Karpas-422 (cell line): Measurements from ENCODE around the gene SLC25A51. TPM values are rescaled to one million over a fixed set of nuclear protein-coding genes. Genes with fewer than 3 reads are reported as not detected.
"Not testable (repeated sequence)": the region's sequence is repeated elsewhere in the genome, so short reads cannot be mapped to it uniquely, and the experiment has no call there.

ENCODE experiments used
- DNase-seq: peaks from one replicate; pipeline ENCODE4 v3.0.0-alpha.2; 2015
- H2AFZ ChIP-seq: fragments of 200-600 bp; sonication (generic); 2 replicates; pipeline ENCODE4 v1.6.1; 2014; ENCODE audit warnings: antibody characterized with exemption, low read length, mixed read lengths
- H3K27ac ChIP-seq: fragments of 200-600 bp; sonication (generic); 2 replicates; pipeline ENCODE4 v1.5.1; 2014; ENCODE audit warnings: mild to moderate bottlenecking, low read length, moderate library complexity
- H3K27me3 ChIP-seq: fragments of 200-600 bp; sonication (generic); 2 replicates; pipeline ENCODE4 v1.6.1; 2014; ENCODE audit warnings: low read length, mixed read lengths
- H3K36me3 ChIP-seq: fragments of 200-600 bp; sonication (generic); 2 replicates; pipeline ENCODE4 v1.6.1; 2014; ENCODE audit warnings: low read length, mixed read lengths; ENCODE audit not compliant: insufficient read depth
- H3K4me1 ChIP-seq: fragments of 200-600 bp; sonication (generic); 2 replicates; pipeline ENCODE4 v1.6.1; 2014; ENCODE audit warnings: mild to moderate bottlenecking, low read length, mixed read lengths
- H3K4me2 ChIP-seq: fragments of 200-600 bp; sonication (generic); 2 replicates; pipeline ENCODE4 v1.6.1; 2014; ENCODE audit warnings: low read length, low read depth, mild to moderate bottlenecking; ENCODE audit not compliant: poor library complexity, severe bottlenecking
- H3K4me3 ChIP-seq: fragments of 200-600 bp; sonication (generic); 2 replicates; pipeline ENCODE4 v1.5.1; 2014; ENCODE audit warnings: mild to moderate bottlenecking, antibody characterized with exemption, low read length, mixed read lengths
- H3K79me2 ChIP-seq: fragments of 200-600 bp; sonication (generic); 2 replicates; pipeline ENCODE4 v1.6.1; 2014; ENCODE audit warnings: mild to moderate bottlenecking, low read length, mixed read lengths
- H3K9ac ChIP-seq: fragments of 200-600 bp; sonication (generic); 2 replicates; pipeline ENCODE4 v1.6.0; 2014; ENCODE audit warnings: low read length
- H3K9me2 ChIP-seq: fragments of 200-600 bp; sonication (generic), shearing (Covaris generic); replicated peaks from 2 replicates; pipeline ENCODE4 v1.6.0; 2014; ENCODE audit warnings: mild to moderate bottlenecking, low read length, moderate library complexity; ENCODE audit not compliant: insufficient read depth
- H3K9me3 ChIP-seq: fragments of 300-700, 200-600 bp; sonication (generic); 2 replicates; pipeline ENCODE4 v1.6.1; 2014; ENCODE audit warnings: low read length, mixed read lengths
- H4K20me1 ChIP-seq: fragments of 200-600 bp; sonication (generic); 2 replicates; pipeline ENCODE4 v1.6.1; 2014; ENCODE audit warnings: mild to moderate bottlenecking, antibody characterized with exemption, low read length, low read depth; ENCODE audit not compliant: insufficient read depth
- total RNA-seq: library from RNA; depleted of rRNA; stranded (reverse); fragments of >200 nt; shearing (Covaris generic); gene quantifications from 2 replicates; pipeline ENCODE4 v1.2.3, GENCODE V29; 2014; ENCODE audit warnings: low replicate concordance

Gene SLC25A51
- total RNA-seq, 1 experiment from 2014 or later = 44.2 TPM

- no peaks in the 10 kb centered on the region for H3K9me2 ChIP-seq
These were observed 12.1 kb upstream of the SLC25A51 start for GRCh38 chr9:37915911-37916470.

GRCh38 chr9:37914701-37915358 is 10.9 kb upstream of the SLC25A51 start:
- Histone ChIP-seq H3K4me2 (no peak overlapping the region), H3K9ac (no peak overlapping the region), H4K20me1 (0 out of 2 replicates have a peak, but pooled peaks cover under 1% of the 10 kb centered on the region), H3K9me3 (no peaks in the 10 kb centered on the region), H3K9me2 (no peaks in the 10 kb centered on the region), H2AFZ (no peak overlapping the region), H3K27ac (no peak overlapping the region), H3K27me3 (no peaks in the 10 kb centered on the region), H3K36me3 (no peaks in the 10 kb centered on the region), H3K4me3 (no peak overlapping the region), H3K4me1 (peaks cover 35% of the 10 kb centered on the region), H3K79me2 (no peaks in the 10 kb centered on the region)
- DNase-seq = no peak

More at GRCh38 chr9:37915911-37916470, 12.1 kb upstream of the SLC25A51 start:
- Histone ChIP-seq H2AFZ (no peak overlapping the region), H3K9ac (no peak overlapping the region), H3K9me3 (no peaks in the 10 kb centered on the region), H3K4me1 (peaks cover 35% of the 10 kb centered on the region), H3K27me3 (no peaks in the 10 kb centered on the region), H3K4me3 (no peak overlapping the region), H3K36me3 (no peaks in the 10 kb centered on the region), H3K79me2 (no peaks in the 10 kb centered on the region), H4K20me1 (0 out of 2 replicates have a peak, but pooled peaks cover 4% of the 10 kb centered on the region), H3K27ac (no peak overlapping the region), H3K4me2 (no peak overlapping the region)
- no peak for DNase-seq

- Histone ChIP-seq H3K9ac (no peak overlapping the region), H3K27me3 (no peaks in the 10 kb centered on the region), H3K9me2 (no peaks in the 10 kb centered on the region), H2AFZ (no peak overlapping the region), H3K4me3 (no peak overlapping the region), H3K4me2 (no peak overlapping the region), H4K20me1 (no peaks in the 10 kb centered on the region), H3K4me1 (peaks cover 35% of the 10 kb centered on the region), H3K27ac (peak overlapping the region; percentile 46), H3K79me2 (no peaks in the 10 kb centered on the region), H3K36me3 (no peaks in the 10 kb centered on the region), H3K9me3 (no peaks in the 10 kb centered on the region)
- no peak for DNase-seq
These were observed 10.2 kb upstream of the SLC25A51 start for GRCh38 chr9:37914154-37914551.

GRCh38 chr9:37913480-37914153 is 9.7 kb upstream of the SLC25A51 start:
- Histone ChIP-seq H3K36me3 (no peaks in the 10 kb centered on the region), H2AFZ (no peak overlapping the region), H3K9ac (no peak overlapping the region), H3K79me2 (no peaks in the 10 kb centered on the region), H3K4me3 (no peak overlapping the region), H4K20me1 (no peaks in the 10 kb centered on the region), H3K27me3 (no peaks in the 10 kb centered on the region), H3K4me1 (peaks cover 35% of the 10 kb centered on the region), H3K27ac (peak overlapping the region; percentile 46), H3K4me2 (no peak overlapping the region), H3K9me3 (no peaks in the 10 kb centered on the region), H3K9me2 (no peaks in the 10 kb centered on the region)
- DNase-seq = peak; percentile 95

- Histone ChIP-seq H4K20me1 (no peaks in the 10 kb centered on the region), H3K36me3 (no peaks in the 10 kb centered on the region), H3K9me3 (no peaks in the 10 kb centered on the region), H3K9ac (peak overlapping the region; percentile 72), H3K9me2 (no peaks in the 10 kb centered on the region), H3K79me2 (no peaks in the 10 kb centered on the region), H3K4me2 (peak overlapping the region; percentile 71), H2AFZ (no peak overlapping the region; the same call in 1 of the 2 replicates), H3K4me3 (peak overlapping the region; percentile 66), H3K27ac (peak overlapping the region; percentile 63), H3K27me3 (no peaks in the 10 kb centered on the region), H3K4me1 (peaks cover 35% of the 10 kb centered on the region)
- DNase-seq = no peak
These were observed 7.3 kb upstream of the SLC25A51 start for GRCh38 chr9:37911271-37911681.

GRCh38 chr9:37910271-37910670 is 6.3 kb upstream of the SLC25A51 start:
- Histone ChIP-seq H4K20me1 (no peaks in the 10 kb centered on the region), H3K4me2 (no peak overlapping the region), H3K9ac (no peak overlapping the region), H3K36me3 (no peaks in the 10 kb centered on the region), H3K4me1 (peaks cover 35% of the 10 kb centered on the region), H3K9me3 (no peaks in the 10 kb centered on the region), H3K79me2 (no peaks in the 10 kb centered on the region), H3K9me2 (no peaks in the 10 kb centered on the region), H3K27ac (no peak overlapping the region), H3K4me3 (no peak overlapping the region), H2AFZ (no peak overlapping the region), H3K27me3 (no peaks in the 10 kb centered on the region)
- DNase-seq = no peak

- H3K36me3 ChIP-seq, H2AFZ ChIP-seq, H3K9me3 ChIP-seq, DNase-seq, H3K9me2 ChIP-seq, H3K9ac ChIP-seq, H3K4me2 ChIP-seq, H3K27ac ChIP-seq, H3K79me2 ChIP-seq, H4K20me1 ChIP-seq, H3K27me3 ChIP-seq, H3K4me3 ChIP-seq: not testable (repeated sequence)
- H3K4me1 ChIP-seq = peaks cover 35% of the 10 kb centered on the region
These were observed 5.9 kb upstream of the SLC25A51 start for GRCh38 chr9:37909836-37910235.

GRCh38 chr9:37909326-37909725 is 5.4 kb upstream of the SLC25A51 start:
- no peak overlapping the region for H3K4me2 ChIP-seq
- no peak overlapping the region for H3K9ac ChIP-seq
- no peaks in the 10 kb centered on the region for H3K27me3 ChIP-seq
- peaks cover 37% of the 10 kb centered on the region for H3K4me1 ChIP-seq
- H3K9me3 ChIP-seq = no peaks in the 10 kb centered on the region
- H3K4me3 ChIP-seq = no peak overlapping the region
- DNase-seq = no peak
- no peaks in the 10 kb centered on the region for H3K9me2 ChIP-seq
- H3K27ac ChIP-seq = no peak overlapping the region
- no peak overlapping the region for H2AFZ ChIP-seq
- H3K36me3 ChIP-seq = no peaks in the 10 kb centered on the region
- H4K20me1 ChIP-seq = no peaks in the 10 kb centered on the region
- H3K79me2 ChIP-seq = no peaks in the 10 kb centered on the region
